T47D (cell line): Measurements from ENCODE around the gene LIM2.
"Not testable (repeated sequence)": the region's sequence is repeated elsewhere in the genome, so short reads cannot be mapped to it uniquely, and the experiment has no call there.

Source experiments
- DNase-seq, 2 experiments: peaks; one replicate each; pipeline versions ENCODE4 v3.0.0 to v3.0.0-alpha.2; 2011 to 2012; ENCODE audit warnings: low read depth in 1 of 2, low spot score in 1 of 2
- JUND ChIP-seq: IDR thresholded peaks from 2 replicates; pipeline ENCODE4 v1.6.1; 2012; ENCODE audit warnings: low read depth
- in situ Hi-C: cut with HindIII; loops from 2 replicates; pipeline ENCODE4 v1.10.0; 2016; ENCODE audit warnings: low sequenced_read_pairs, low pct_unique_long_range_greater_than_20kb

Gene LIM2, protein sequence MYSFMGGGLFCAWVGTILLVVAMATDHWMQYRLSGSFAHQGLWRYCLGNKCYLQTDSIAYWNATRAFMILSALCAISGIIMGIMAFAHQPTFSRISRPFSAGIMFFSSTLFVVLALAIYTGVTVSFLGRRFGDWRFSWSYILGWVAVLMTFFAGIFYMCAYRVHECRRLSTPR

DNA sequence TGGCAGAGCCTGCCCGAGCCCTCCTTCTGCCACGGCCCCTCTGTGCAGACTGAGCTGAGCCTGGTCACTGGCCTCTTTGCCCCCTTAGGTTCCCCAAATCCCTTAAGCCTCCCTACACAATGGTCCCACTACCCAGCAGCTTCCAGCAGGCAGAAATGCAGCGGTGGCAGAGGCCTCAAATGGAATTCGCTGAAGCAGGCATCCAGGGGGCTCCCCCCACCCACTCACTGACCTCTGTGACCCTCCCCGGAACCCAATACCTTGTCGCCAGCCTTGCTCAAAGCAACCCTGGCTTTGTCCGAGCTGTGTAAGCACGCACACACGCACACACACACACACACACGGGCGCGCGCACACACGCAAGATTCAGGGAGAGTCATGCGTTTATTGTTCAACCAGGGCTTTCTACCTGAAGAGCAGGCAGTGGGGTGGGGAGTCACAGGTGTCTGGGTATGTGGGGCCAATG, at the start of gene LIM2:
Gene LIM2 (minus strand): TSS at position 51 of the 466 bp plus-strand sequence. CDS start 531 bp downstream, outside the sequence.
- TF ChIP-seq JUND, result no peak
- in situ Hi-C loops, result no loop called here
- DNase-seq, result no peak

- in situ Hi-C loops, result no loop called here
- TF ChIP-seq JUND, result no peak
- no peak for DNase-seq
These were observed 46.7 kb upstream of the LIM2 start for GRCh38 chr19:51434456-51434855.

DNA sequence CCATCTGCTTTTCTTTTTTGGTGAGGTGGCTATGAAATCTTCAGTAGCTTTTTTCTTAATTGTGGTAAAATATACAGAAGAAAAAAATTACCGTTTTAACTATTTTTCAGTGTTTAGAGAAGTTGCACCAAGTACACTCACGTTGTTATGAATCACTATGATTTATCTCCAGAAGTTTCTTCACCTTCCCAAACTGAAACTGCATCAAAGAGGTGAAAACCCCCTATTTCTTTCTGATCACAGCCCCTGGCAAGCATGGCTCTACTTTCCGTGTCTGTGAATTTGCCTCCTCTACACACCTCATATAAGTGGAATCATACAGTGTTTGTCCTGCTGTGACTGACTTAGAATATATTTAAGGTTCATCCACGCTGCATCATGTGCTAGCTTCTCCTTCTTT, 45.3 kb upstream of the LIM2 start:
- in situ Hi-C loops, result no loop called here
- no peak for TF ChIP-seq JUND

DNA sequence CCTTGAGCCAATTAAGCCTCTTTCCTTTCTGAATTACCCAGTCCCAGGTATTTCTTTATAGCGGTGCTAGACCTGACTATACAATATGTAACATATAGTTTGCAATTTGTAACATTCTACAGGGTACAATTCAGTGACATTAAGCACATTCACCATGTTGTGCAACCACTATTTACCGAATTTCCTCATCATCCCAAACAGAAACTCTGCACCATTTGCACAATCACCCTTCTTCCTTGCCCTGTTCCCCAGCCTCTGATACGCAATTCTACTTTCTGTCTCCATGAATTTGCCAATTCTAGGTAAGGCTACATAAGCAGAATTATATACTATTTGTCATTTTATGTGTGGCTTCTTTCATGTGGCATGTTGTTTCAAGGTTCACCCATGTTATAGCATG, 43.4 kb upstream of the LIM2 start:
- no peak for DNase-seq
- no peak for TF ChIP-seq JUND
- in situ Hi-C loops, result no loop called here

More for the DNA sequence above, 45.3 kb upstream of the LIM2 start:
- DNase-seq, result no peak

GRCh38 chr19:51430221-51430620, 42.4 kb upstream of the LIM2 start:
- in situ Hi-C loops, result no loop called here
- DNase-seq, result no peak

DNA sequence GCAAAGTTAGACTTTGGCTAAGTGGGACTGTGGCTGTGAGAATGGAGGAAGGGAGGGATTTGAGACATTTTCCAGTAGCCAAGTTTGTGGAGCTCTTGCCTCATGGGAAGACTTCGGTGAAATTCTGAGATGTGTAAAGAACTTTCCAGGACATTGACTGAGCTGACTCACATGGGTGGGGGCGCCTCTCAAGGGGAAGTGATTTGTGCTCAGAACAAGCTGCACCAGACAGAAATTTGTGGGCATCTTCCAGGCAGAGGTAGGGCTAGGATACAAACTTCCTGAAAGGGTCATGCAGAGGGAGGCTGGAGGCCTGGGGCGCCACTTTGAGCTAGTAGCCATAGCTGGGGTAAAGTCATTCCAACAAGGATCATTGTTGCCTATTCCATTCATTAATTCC, 39.4 kb upstream of the LIM2 start:
- in situ Hi-C loops, result no loop called here
- DNase-seq, result no peak
- TF ChIP-seq JUND, result no peak

More at GRCh38 chr19:51430221-51430620, 42.4 kb upstream of the LIM2 start:
- TF ChIP-seq JUND, result no peak

- in situ Hi-C loops, result no loop called here
- TF ChIP-seq JUND, result no peak
- DNase-seq, result peak; percentile 46 to 86
These were observed 34.3 kb upstream of the LIM2 start for GRCh38 chr19:51422053-51422448.

GRCh38 chr19:51421229-51422052, 33.7 kb upstream of the LIM2 start:
- in situ Hi-C loops, result no loop called here
- DNase-seq, result no peak
- no peak for TF ChIP-seq JUND

DNA sequence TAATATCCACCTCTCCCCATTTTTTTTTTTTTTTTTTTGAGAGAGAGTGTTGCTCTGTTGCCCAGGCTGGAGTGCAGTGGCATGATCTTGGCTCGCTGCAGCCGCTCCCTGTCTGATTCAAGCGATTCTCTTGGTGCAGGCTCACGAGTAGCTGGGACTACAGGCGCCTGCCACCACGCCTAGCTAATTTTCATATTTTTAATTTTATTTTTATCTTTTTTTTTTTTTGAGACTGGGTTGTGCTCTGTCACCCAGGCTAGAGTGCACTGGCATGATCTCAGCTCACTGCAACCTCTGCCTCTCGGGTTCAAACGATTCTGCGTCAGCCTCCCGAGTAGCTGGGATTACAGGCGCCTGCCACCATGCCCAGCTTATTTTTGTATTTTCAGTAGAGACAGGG, 32.7 kb upstream of the LIM2 start:
- in situ Hi-C loops, DNase-seq: not testable (repeated sequence)

GRCh38 chr19:51418707-51419106, 30.9 kb upstream of the LIM2 start:
- in situ Hi-C loops, result no loop called here
- DNase-seq, result no peak
- TF ChIP-seq JUND, result no peak

DNA sequence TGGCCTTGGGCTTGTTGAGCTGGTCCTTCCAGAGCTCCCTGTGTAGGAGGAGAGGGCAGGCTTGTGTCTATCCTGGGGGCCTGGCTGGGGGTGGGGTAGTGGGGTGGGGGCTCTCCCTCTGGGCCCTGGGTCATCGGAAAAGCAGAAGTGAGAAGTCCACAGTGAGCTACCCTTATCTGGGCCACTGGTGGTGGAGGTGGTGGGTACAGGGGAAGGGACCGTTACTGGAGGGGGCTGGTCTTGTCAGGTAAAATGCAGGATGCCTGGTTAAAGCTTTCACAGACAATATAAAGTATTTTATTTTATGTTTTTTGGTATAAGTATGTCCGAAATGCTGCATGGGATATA, 30.0 kb upstream of the LIM2 start:
- in situ Hi-C loops, result no loop called here
- TF ChIP-seq JUND, result no peak
- no peak for DNase-seq

DNA sequence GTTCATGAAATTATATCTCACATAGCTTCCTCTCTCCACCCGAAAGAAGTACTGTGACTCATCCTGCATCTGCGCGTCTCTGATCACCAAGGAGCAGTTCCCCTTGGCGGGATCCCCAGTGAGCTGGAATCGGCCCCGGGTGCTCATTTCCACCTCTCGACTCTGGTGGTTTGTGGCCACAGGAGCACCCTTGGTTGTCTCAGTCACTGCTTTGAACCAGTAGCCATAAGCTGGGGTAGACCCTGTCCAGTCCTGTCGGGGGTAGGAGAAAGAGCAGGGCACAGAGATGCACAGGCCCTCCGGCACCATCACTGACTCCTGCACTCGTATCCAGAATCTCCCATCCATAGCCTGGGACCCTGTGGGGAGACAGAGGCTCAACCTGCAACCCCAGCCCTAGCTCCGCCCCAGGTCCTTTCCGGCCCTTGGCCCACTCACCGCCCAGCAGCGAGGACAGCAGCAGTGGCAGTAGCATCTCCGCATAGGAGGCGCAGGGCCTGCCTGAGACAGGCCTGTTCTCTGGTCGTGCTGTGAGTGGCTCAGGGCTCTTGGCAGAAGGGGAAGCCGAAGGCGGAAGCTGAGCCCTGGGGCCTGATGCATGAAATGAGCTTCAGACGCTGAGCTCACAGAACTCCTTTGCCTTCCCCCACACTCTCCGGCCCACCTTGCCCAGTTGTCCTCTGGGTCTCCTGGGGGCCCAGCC, 29.5 kb upstream of the LIM2 start, which contains the start of gene SIGLEC10:
Gene SIGLEC10 (minus strand): TSS at position 536 of the 703 bp plus-strand sequence. CDS start 61 bp downstream, at position 475.
- no peak for DNase-seq
- in situ Hi-C loops, result no loop called here
- no peak for TF ChIP-seq JUND

GRCh38 chr19:51416422-51416821, 28.6 kb upstream of the LIM2 start:
- DNase-seq, in situ Hi-C loops: not testable (repeated sequence)
